Astrocyte (in vitro differentiated cells and primary cell): ENCODE results near the gene KIAA1328. TPM values are rescaled to one million over a fixed set of nuclear protein-coding genes. Genes with fewer than 3 reads are reported as not detected.
A peak's percentile ranks its signal among the peaks of the same experiment; 100 is the strongest.

ENCODE experiments used
- DNase-seq: peaks from one replicate; pipeline ENCODE4 v3.0.0-alpha.2; 2010; ENCODE audit warnings: low read depth
- FAIRE-seq: peaks from 2 replicates; lab custom pipeline; 2011; peaks lifted over from hg19 to GRCh38; lab: Jason Lieb, UNC
- H2AFZ ChIP-seq: 2 replicates; pipeline ENCODE4 v1.6.0; 2012; ENCODE audit warnings: low read depth, low read length, inconsistent platforms
- H3K27ac ChIP-seq: 2 replicates; pipeline ENCODE4 v1.5.1; 2011; ENCODE audit warnings: low read depth, low read length, inconsistent platforms
- H3K27me3 ChIP-seq: 2 replicates; pipeline ENCODE4 v1.6.0; 2011; ENCODE audit warnings: low read length, inconsistent platforms; ENCODE audit not compliant: insufficient read depth
- H3K36me3 ChIP-seq: 2 replicates; pipeline ENCODE4 v1.5.1; 2011; ENCODE audit warnings: low read length, inconsistent platforms; ENCODE audit not compliant: insufficient read depth
- H3K4me1 ChIP-seq: 2 replicates; pipeline ENCODE4 v1.5.1; 2011; ENCODE audit warnings: low read length, inconsistent platforms; ENCODE audit not compliant: insufficient read depth
- H3K4me2 ChIP-seq: 2 replicates; pipeline ENCODE4 v1.6.0; 2012; ENCODE audit warnings: low read length, inconsistent platforms
- H3K4me3 ChIP-seq: 2 replicates; pipeline ENCODE4 v1.5.1; 2011; ENCODE audit warnings: low read depth, mild to moderate bottlenecking, low read length, inconsistent platforms; ENCODE audit not compliant: insufficient read depth
- H3K79me2 ChIP-seq: 2 replicates; pipeline ENCODE4 v1.6.0; 2012; ENCODE audit warnings: mild to moderate bottlenecking, low read length, inconsistent platforms; ENCODE audit not compliant: insufficient read depth
- H3K9ac ChIP-seq: 2 replicates; pipeline ENCODE4 v1.6.0; 2012; ENCODE audit warnings: mild to moderate bottlenecking, low read length, inconsistent platforms
- H3K9me3 ChIP-seq: 2 replicates; pipeline ENCODE4 v1.5.1; 2012; ENCODE audit warnings: low read depth, mild to moderate bottlenecking, low read length, inconsistent platforms; ENCODE audit not compliant: insufficient read depth
- H4K20me1 ChIP-seq: 2 replicates; pipeline ENCODE4 v1.6.0; 2012; ENCODE audit warnings: low read length, inconsistent platforms; ENCODE audit not compliant: insufficient read depth
- H3K27ac Mint-ChIP-seq: one replicate; pipeline ENCODE4 v1.8.0; 2021; ENCODE audit warnings: mild to moderate bottlenecking, mixed read lengths; ENCODE audit not compliant: unreplicated experiment
- H3K27me3 Mint-ChIP-seq: one replicate; pipeline ENCODE4 v1.8.0; 2021; ENCODE audit warnings: low read depth, mixed read lengths; ENCODE audit not compliant: unreplicated experiment
- H3K36me3 Mint-ChIP-seq: one replicate; pipeline ENCODE4 v1.8.0; 2021; ENCODE audit warnings: low read depth, mixed read lengths; ENCODE audit not compliant: unreplicated experiment
- H3K4me1 Mint-ChIP-seq: one replicate; pipeline ENCODE4 v1.8.0; 2021; ENCODE audit warnings: low read depth, mixed read lengths; ENCODE audit not compliant: unreplicated experiment
- H3K4me3 Mint-ChIP-seq: one replicate; pipeline ENCODE4 v1.8.0; 2021; ENCODE audit warnings: mild to moderate bottlenecking, moderate library complexity, mixed read lengths; ENCODE audit not compliant: unreplicated experiment
- H3K9me3 Mint-ChIP-seq: one replicate; pipeline ENCODE4 v1.8.0; 2021; ENCODE audit warnings: mild to moderate bottlenecking, mixed read lengths; ENCODE audit not compliant: unreplicated experiment
- EZH2 ChIP-seq: IDR thresholded peaks from 2 replicates; pipeline ENCODE4 v1.6.1; 2012; ENCODE audit warnings: mild to moderate bottlenecking, low read length, inconsistent platforms; ENCODE audit not compliant: insufficient read depth
- total RNA-seq: library from RNA; stranded (reverse); gene quantifications from 2 replicates; pipeline ENCODE4 v1.2.1, GENCODE V29; 2021
- TF ChIP-seq, protein P1 (sequence below): IDR thresholded peaks from 2 replicates; pipeline ENCODE4 v1.5.1; 2011; ENCODE audit warnings: low read depth, mild to moderate bottlenecking, inconsistent platforms, low read length, moderate library complexity; ENCODE audit not compliant: insufficient read depth

KIAA1328 gene
- total RNA-seq, 1 donor from 2014 or later: 3.7 TPM

DNA sequence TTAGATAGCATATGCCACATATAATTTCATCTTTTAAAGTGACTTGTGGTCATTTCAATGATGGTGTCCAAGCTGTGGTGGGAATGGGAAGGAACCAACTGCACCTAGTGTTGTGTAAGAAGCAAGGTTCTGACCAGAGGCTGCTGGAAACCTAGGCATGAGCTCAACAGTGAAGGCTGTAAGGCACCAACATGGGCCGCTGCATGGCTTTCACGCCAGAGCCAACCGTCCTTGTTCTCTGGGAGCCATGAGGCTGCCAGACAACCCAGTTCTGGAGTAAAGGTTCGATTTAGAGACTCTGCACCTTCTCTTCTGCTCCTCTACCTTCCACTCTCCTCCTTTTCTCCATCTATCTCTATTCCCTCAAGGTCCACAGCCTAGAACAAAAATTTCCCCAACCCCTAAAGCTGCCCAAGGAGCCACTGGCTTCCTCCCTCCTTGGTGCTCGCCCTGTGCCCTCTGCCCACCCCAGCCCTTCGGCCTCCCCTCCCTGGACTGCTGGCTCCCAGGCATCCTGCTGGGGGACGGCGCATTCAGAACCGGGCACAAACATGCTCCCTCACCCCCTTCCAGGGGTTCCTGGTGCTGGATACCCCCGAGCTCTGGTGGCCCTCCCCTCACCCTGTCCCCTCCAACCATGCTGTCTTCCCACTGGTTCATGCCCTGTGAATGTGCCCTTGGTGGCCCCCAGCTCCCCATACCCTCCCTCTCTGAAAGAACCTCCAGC lies 431.6 kb downstream of the KIAA1328 start:
- no peak overlapping the region for H2AFZ ChIP-seq
- TF ChIP-seq EZH2: no peak
- H3K4me1 ChIP-seq: no peaks in the 10 kb centered on the region
- Mint-ChIP-seq H3K9me3 (peaks cover 4% of the 10 kb centered on the region), H3K4me3 (no peak overlapping the region), H3K27ac (no peak overlapping the region), H3K4me1 (no peaks in the 10 kb centered on the region), H3K36me3 (no peaks in the 10 kb centered on the region), H3K27me3 (peaks cover 61% of the 10 kb centered on the region)
- H3K27me3 ChIP-seq: peaks cover 10% of the 10 kb centered on the region
- H3K36me3 ChIP-seq: no peaks in the 10 kb centered on the region
- H3K79me2 ChIP-seq: no peaks in the 10 kb centered on the region
- H3K4me2 ChIP-seq: no peak overlapping the region
- peaks cover 2% of the 10 kb centered on the region for H3K9me3 ChIP-seq
- no peak overlapping the region for H3K4me3 ChIP-seq
- FAIRE-seq: no peak
- H4K20me1 ChIP-seq: no peaks in the 10 kb centered on the region
- no peak for DNase-seq
- H3K9ac ChIP-seq: no peak overlapping the region
- H3K27ac ChIP-seq: no peak overlapping the region

DNA sequence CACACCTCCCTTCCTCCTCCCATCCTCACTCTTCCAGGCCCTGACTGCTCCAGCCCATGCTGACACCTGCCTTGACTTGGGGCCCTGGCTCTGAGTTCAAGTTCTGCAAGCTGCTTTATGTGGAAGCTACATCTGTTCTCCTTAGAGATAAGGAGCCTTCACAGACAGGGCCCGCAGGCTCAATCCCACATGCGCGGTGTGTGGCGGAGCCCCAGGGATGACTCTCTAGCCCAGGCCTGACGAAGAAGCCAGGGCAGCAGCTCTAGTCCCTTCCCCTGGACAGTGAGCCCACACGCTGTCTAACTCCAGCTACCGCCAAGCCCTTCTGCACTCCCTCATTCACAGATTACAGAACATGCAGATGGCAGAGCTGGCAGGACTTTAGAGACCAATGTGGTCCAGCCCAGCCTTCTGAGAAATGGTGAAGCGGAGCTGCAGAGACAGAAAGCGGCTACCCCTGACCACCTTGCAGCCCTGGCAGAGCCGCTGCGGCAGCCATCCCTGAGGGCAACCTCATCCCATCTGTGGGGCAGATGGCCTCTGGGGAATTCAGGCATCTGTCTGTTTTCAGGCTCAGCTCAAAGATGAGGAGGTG lies 432.4 kb downstream of the KIAA1328 start:
- H3K9me3 ChIP-seq: peaks cover 2% of the 10 kb centered on the region
- no peak overlapping the region for H3K4me3 Mint-ChIP-seq
- H3K27me3 ChIP-seq: peaks cover 5% of the 10 kb centered on the region

DNA sequence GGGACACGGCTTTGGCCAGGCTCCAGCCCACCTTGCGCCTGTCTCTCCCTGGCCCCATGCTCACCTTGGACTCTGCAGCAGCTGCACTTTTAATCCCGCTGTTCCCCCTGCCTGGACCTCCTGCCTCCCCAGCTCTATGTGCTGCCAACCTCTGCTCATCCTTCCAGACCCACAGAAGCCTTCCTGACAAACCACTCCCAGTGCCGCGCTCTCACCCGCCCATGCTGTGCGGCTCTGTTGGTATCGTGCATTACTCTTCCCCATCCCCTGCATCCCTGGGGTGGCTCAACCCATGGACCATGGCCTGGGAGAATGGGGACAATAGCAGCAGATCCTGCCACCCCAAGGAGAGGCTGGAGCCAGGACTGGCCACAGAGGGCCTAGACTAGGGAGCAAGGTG lies 433.1 kb downstream of the KIAA1328 start:
- Mint-ChIP-seq H3K9me3 (peaks cover 4% of the 10 kb centered on the region), H3K4me3 (no peak overlapping the region), H3K27me3 (peaks cover 53% of the 10 kb centered on the region), H3K27ac (peak overlapping the region; percentile 82), H3K36me3 (no peaks in the 10 kb centered on the region), H3K4me1 (no peaks in the 10 kb centered on the region)
- DNase-seq: no peak
- Histone ChIP-seq H3K27me3 (peaks cover 4% of the 10 kb centered on the region), H3K4me3 (no peak overlapping the region), H4K20me1 (no peaks in the 10 kb centered on the region), H3K36me3 (no peaks in the 10 kb centered on the region), H3K4me2 (no peak overlapping the region), H3K9me3 (peaks cover 2% of the 10 kb centered on the region), H3K4me1 (no peaks in the 10 kb centered on the region), H3K79me2 (no peaks in the 10 kb centered on the region), H2AFZ (no peak overlapping the region), H3K9ac (no peak overlapping the region), H3K27ac (no peak overlapping the region)
- no peak for FAIRE-seq
- TF ChIP-seq EZH2: no peak
- TF ChIP-seq, protein P1, sequence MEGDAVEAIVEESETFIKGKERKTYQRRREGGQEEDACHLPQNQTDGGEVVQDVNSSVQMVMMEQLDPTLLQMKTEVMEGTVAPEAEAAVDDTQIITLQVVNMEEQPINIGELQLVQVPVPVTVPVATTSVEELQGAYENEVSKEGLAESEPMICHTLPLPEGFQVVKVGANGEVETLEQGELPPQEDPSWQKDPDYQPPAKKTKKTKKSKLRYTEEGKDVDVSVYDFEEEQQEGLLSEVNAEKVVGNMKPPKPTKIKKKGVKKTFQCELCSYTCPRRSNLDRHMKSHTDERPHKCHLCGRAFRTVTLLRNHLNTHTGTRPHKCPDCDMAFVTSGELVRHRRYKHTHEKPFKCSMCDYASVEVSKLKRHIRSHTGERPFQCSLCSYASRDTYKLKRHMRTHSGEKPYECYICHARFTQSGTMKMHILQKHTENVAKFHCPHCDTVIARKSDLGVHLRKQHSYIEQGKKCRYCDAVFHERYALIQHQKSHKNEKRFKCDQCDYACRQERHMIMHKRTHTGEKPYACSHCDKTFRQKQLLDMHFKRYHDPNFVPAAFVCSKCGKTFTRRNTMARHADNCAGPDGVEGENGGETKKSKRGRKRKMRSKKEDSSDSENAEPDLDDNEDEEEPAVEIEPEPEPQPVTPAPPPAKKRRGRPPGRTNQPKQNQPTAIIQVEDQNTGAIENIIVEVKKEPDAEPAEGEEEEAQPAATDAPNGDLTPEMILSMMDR: no peak

More for the DNA sequence above, 432.4 kb downstream of the KIAA1328 start:
- Mint-ChIP-seq H3K27ac (no peak overlapping the region), H3K9me3 (peaks cover 4% of the 10 kb centered on the region), H3K27me3 (peaks cover 56% of the 10 kb centered on the region), H3K4me1 (no peaks in the 10 kb centered on the region), H3K36me3 (no peaks in the 10 kb centered on the region)
- DNase-seq (no peak), FAIRE-seq (no peak)
- H3K4me1 ChIP-seq: no peaks in the 10 kb centered on the region
- H4K20me1 ChIP-seq: no peaks in the 10 kb centered on the region
- H3K27ac ChIP-seq: no peak overlapping the region
- H3K4me2 ChIP-seq: no peak overlapping the region
- H3K4me3 ChIP-seq: no peak overlapping the region
- H2AFZ ChIP-seq: no peak overlapping the region
- H3K9ac ChIP-seq: no peak overlapping the region
- no peaks in the 10 kb centered on the region for H3K36me3 ChIP-seq
- TF ChIP-seq EZH2: no peak
- no peaks in the 10 kb centered on the region for H3K79me2 ChIP-seq
